ENCODE results near the gene RPS15.
"Not testable (repeated sequence)": the region's sequence is repeated elsewhere in the genome, so short reads cannot be mapped to it uniquely, and the experiment has no call there.

The RPS15 gene

GRCh38 chr19:1470305-1471009, 32.3 kb downstream of the RPS15 start:
- peak; percentile 74 for DNase-seq (ENCODE audit: low spot score)

GRCh38 chr19:1471010-1471514, 32.9 kb downstream of the RPS15 start:
- peak; percentile 24 for DNase-seq (ENCODE audit: low spot score)

- DNase-seq (ENCODE audit: low spot score), result no peak
Measured at GRCh38 chr19:1471515-1472160, 33.4 kb downstream of the RPS15 start.

GRCh38 chr19:1472231-1473084, 34.3 kb downstream of the RPS15 start:
- no peak for DNase-seq (ENCODE audit: low spot score)

GRCh38 chr19:1473085-1473851, 35.1 kb downstream of the RPS15 start:
- no peak for DNase-seq (ENCODE audit: low spot score)

GRCh38 chr19:1474011-1474764, 36.0 kb downstream of the RPS15 start:
- no peak for DNase-seq (ENCODE audit: low spot score)

- DNase-seq (ENCODE audit: low spot score), result no peak
Measured at GRCh38 chr19:1474765-1475351, 36.7 kb downstream of the RPS15 start.

- DNase-seq (ENCODE audit: low spot score), result no peak
Measured at GRCh38 chr19:1475751-1476437, 37.7 kb downstream of the RPS15 start.

GRCh38 chr19:1477056-1477455, 38.9 kb downstream of the RPS15 start:
- not testable (repeated sequence) for DNase-seq (ENCODE audit: low spot score)

- DNase-seq (ENCODE audit: low spot score), result peak; percentile 94
Measured at GRCh38 chr19:1478934-1479707, 40.9 kb downstream of the RPS15 start, which contains the start of gene C19orf25. TSS of gene C19orf25 (minus strand) at chr19:1479215. CDS start at chr19:1478903, 312 bp downstream.

- DNase-seq (ENCODE audit: low spot score), result no peak
Measured at GRCh38 chr19:1481224-1481892, 43.2 kb downstream of the RPS15 start.

GRCh38 chr19:1481893-1482360, 43.7 kb downstream of the RPS15 start:
- no peak for DNase-seq (ENCODE audit: low spot score)

- DNase-seq (ENCODE audit: low spot score), result no peak
Measured at GRCh38 chr19:1482361-1483130, 44.4 kb downstream of the RPS15 start.

GRCh38 chr19:1483131-1483978, 45.2 kb downstream of the RPS15 start:
- DNase-seq (ENCODE audit: low spot score), result no peak

- DNase-seq (ENCODE audit: low spot score), result no peak
Measured at GRCh38 chr19:1483979-1484428, 45.8 kb downstream of the RPS15 start.

GRCh38 chr19:1486720-1487575, 48.8 kb downstream of the RPS15 start:
- no peak for DNase-seq (ENCODE audit: low spot score)
